CD4-positive, alpha-beta memory T cell (primary cell): ENCODE results near the gene CYB5A. TPM values are rescaled to one million over a fixed set of nuclear protein-coding genes. Genes with fewer than 3 reads are reported as not detected.

Experiments used
- CTCF ChIA-PET: fragments of 350-600 bp; sonication (Branson Sonifier 250); formaldehyde crosslinking; loops from one replicate; lab custom pipeline; 2021; ENCODE audit warnings: inconsistent platforms; ENCODE audit not compliant: partially characterized antibody; lab: Charles Lee
- POLR2A ChIA-PET: fragments of 350-600 bp; sonication (Branson Sonifier 250); formaldehyde crosslinking; loops from one replicate; lab custom pipeline; 2021; ENCODE audit not compliant: partially characterized antibody; lab: Charles Lee
- DNase-seq, 5 donors: peaks; one replicate each; pipeline versions ENCODE4 v3.0.0 to v3.0.0-alpha.2; 2020 to 2022; ENCODE audit warnings: mixed read lengths in 1 of 5
- H3K27ac ChIP-seq: one replicate; pipeline ENCODE4 v1.7.0; 2013; ENCODE audit warnings: low read depth, low read length
- H3K27me3 ChIP-seq: 2 replicates; pipeline ENCODE4 v1.7.0; 2013; ENCODE audit warnings: mild to moderate bottlenecking, low read length, moderate library complexity; ENCODE audit not compliant: insufficient read depth
- H3K36me3 ChIP-seq: 2 replicates; pipeline ENCODE4 v1.7.0; 2013; ENCODE audit warnings: mild to moderate bottlenecking, low read length, moderate library complexity; ENCODE audit not compliant: insufficient read depth
- H3K4me1 ChIP-seq: 2 replicates; pipeline ENCODE4 v1.7.0; 2013; ENCODE audit warnings: mild to moderate bottlenecking, low read length, moderate library complexity; ENCODE audit not compliant: insufficient read depth
- H3K4me3 ChIP-seq, 2 donors: one replicate each; pipeline ENCODE4 v1.7.0; 2013; ENCODE audit warnings: low read length in 2 of 2, mild to moderate bottlenecking in 1 of 2
- H3K9me3 ChIP-seq, 2 donors: one replicate each; pipeline ENCODE4 v1.7.0; 2013; ENCODE audit warnings: low read length in 2 of 2, control low read depth in 1 of 2; ENCODE audit not compliant: control insufficient read depth in 1 of 2
- H3K27ac Mint-ChIP-seq, 7 donors: one replicate each; pipeline ENCODE4 v1.8.0; 2020 to 2021; ENCODE audit warnings: mixed read lengths in 7 of 7, mild to moderate bottlenecking in 6 of 7, inconsistent platforms in 3 of 7, moderate library complexity in 3 of 7
- H3K27me3 Mint-ChIP-seq, 2 donors: one replicate each; pipeline ENCODE4 v1.8.0; 2020 to 2021; ENCODE audit warnings: mixed read lengths in 2 of 2
- H3K36me3 Mint-ChIP-seq, 2 donors: one replicate each; pipeline ENCODE4 v1.8.0; 2020 to 2021; ENCODE audit warnings: mixed read lengths in 2 of 2, inconsistent platforms in 1 of 2, mild to moderate bottlenecking in 1 of 2
- H3K4me1 Mint-ChIP-seq, 4 donors: one replicate each; pipeline ENCODE4 v1.8.0; 2020 to 2021; ENCODE audit warnings: mixed read lengths in 4 of 4, mild to moderate bottlenecking in 1 of 4
- H3K4me3 Mint-ChIP-seq, 8 donors: one replicate each; pipeline ENCODE4 v1.8.0; 2020 to 2021; ENCODE audit warnings: mixed read lengths in 8 of 8, mild to moderate bottlenecking in 7 of 8, moderate library complexity in 6 of 8, inconsistent platforms in 3 of 8
- H3K9me3 Mint-ChIP-seq, 8 donors: one replicate each; pipeline ENCODE4 v1.8.0; 2020 to 2021; ENCODE audit warnings: mixed read lengths in 8 of 8, mild to moderate bottlenecking in 5 of 8, inconsistent platforms in 3 of 8, moderate library complexity in 1 of 8
- intact Hi-C: fragments of 100-400 bp; cut with micrococcal nuclease; formaldehyde crosslinking; loops from one replicate; pipeline ENCODE4 v1.15.1; 2023
- polyA plus RNA-seq, 2 donors: library from polyadenylated mRNA; unstranded; fragments of 300-500 nt; fragmentation: Illumina TruSeq; gene quantifications; one replicate each; pipeline ENCODE4 v1.2.3, GENCODE V29; 2021
- total RNA-seq, 2 experiments: library from RNA; stranded (reverse); gene quantifications; one replicate each; pipeline ENCODE4 v1.2.3, GENCODE V29; 2021

Gene CYB5A
- total and polyA plus RNA-seq, 4 experiments from 2014 or later = 22.8 to 86.7 (median 44.0) TPM

GRCh38 chr18:74314759-74315463, 23.1 kb upstream of the CYB5A start:
- no peaks in the 10 kb centered on the region for H3K27me3 ChIP-seq
- CTCF ChIA-PET = no interaction called here
- POLR2A ChIA-PET = no interaction called here
- no peak for DNase-seq
- no peaks in the 10 kb centered on the region for H3K9me3 ChIP-seq
- no peak overlapping the region for H3K27ac Mint-ChIP-seq
- H3K9me3 Mint-ChIP-seq = peaks cover 0 to 1% (median 0%) of the 10 kb centered on the region in 8 donors
- no peak overlapping the region for H3K27ac ChIP-seq
- peaks cover 0 to 3% (median under 1%) of the 10 kb centered on the region in 4 donors for H3K4me1 Mint-ChIP-seq
- H3K27me3 Mint-ChIP-seq = peaks cover 15 to 16% of the 10 kb centered on the region in 2 donors
- H3K36me3 Mint-ChIP-seq = no peaks in the 10 kb centered on the region
- H3K36me3 ChIP-seq = no peaks in the 10 kb centered on the region
- H3K4me3 Mint-ChIP-seq = peak overlapping the region in 1 of 8 donors; percentile 52
- H3K4me1 ChIP-seq = no peaks in the 10 kb centered on the region
- H3K4me3 ChIP-seq = no peak overlapping the region
- intact Hi-C loops = no loop called here

- intact Hi-C loops = loop anchor here (1.0 kb wide), 2 partner anchors 182 to 241 kb away; no protein-coding TSS in a partner anchor
Measured at GRCh38 chr18:74311000-74311399, 19.2 kb upstream of the CYB5A start.

GRCh38 chr18:74310411-74310810, 18.6 kb upstream of the CYB5A start:
- Mint-ChIP-seq H3K4me3 (no peak overlapping the region), H3K36me3 (no peaks in the 10 kb centered on the region), H3K4me1 (peaks cover 0 to 3% (median under 1%) of the 10 kb centered on the region in 4 donors), H3K9me3 (peaks cover 0 to 1% (median 0%) of the 10 kb centered on the region in 8 donors), H3K27me3 (peaks cover 21 to 30% of the 10 kb centered on the region in 2 donors), H3K27ac (no peak overlapping the region)
- Histone ChIP-seq H3K27me3 (no peaks in the 10 kb centered on the region), H3K4me1 (no peaks in the 10 kb centered on the region), H3K36me3 (no peaks in the 10 kb centered on the region), H3K27ac (no peak overlapping the region), H3K9me3 (no peaks in the 10 kb centered on the region), H3K4me3 (no peak overlapping the region)
- intact Hi-C loops = loop anchor here (1.0 kb wide), 2 partner anchors 183 to 242 kb away; no protein-coding TSS in a partner anchor
- ChIA-PET CTCF (interaction anchor here (0.7 to 3.7 kb wide), 6 partner anchors 10 to 241 kb away, joined by 3 to 28 read pairs (median 6); partner anchors contain the start of gene CNDP2), POLR2A (interaction anchor here (1.9 kb wide), 1 partner anchor 183 kb away, joined by 7 read pairs; no protein-coding TSS in a partner anchor)
- DNase-seq = peak in 3 of 5 donors; percentile 6 to 18 (median 12)

More at GRCh38 chr18:74311000-74311399, 19.2 kb upstream of the CYB5A start:
- H3K27me3 ChIP-seq = no peaks in the 10 kb centered on the region
- Mint-ChIP-seq H3K4me3 (no peak overlapping the region), H3K27me3 (peaks cover 23 to 30% of the 10 kb centered on the region in 2 donors), H3K4me1 (peaks cover 0 to 3% (median under 1%) of the 10 kb centered on the region in 4 donors), H3K9me3 (peaks cover 0 to 1% (median 0%) of the 10 kb centered on the region in 8 donors), H3K27ac (no peak overlapping the region), H3K36me3 (no peaks in the 10 kb centered on the region)
- DNase-seq = no peak
- ChIA-PET CTCF (interaction anchor here (1.2 to 3.7 kb wide), 4 partner anchors 10 to 241 kb away, joined by 3 to 28 read pairs (median 12); no protein-coding TSS in a partner anchor), POLR2A (interaction anchor here (1.9 kb wide), 1 partner anchor 183 kb away, joined by 7 read pairs; no protein-coding TSS in a partner anchor)
- no peak overlapping the region for H3K4me3 ChIP-seq
- no peak overlapping the region for H3K27ac ChIP-seq
- H3K4me1 ChIP-seq = no peaks in the 10 kb centered on the region
- no peaks in the 10 kb centered on the region for H3K9me3 ChIP-seq
- H3K36me3 ChIP-seq = no peaks in the 10 kb centered on the region

GRCh38 chr18:74303936-74304335, 12.2 kb upstream of the CYB5A start:
- H3K27me3 Mint-ChIP-seq = peaks cover 17 to 26% of the 10 kb centered on the region in 2 donors
- H3K9me3 ChIP-seq = no peaks in the 10 kb centered on the region
- CTCF ChIA-PET = no interaction called here
- no peak for DNase-seq
- no peaks in the 10 kb centered on the region for H3K36me3 Mint-ChIP-seq
- POLR2A ChIA-PET = no interaction called here
- H3K36me3 ChIP-seq = no peaks in the 10 kb centered on the region
- H3K9me3 Mint-ChIP-seq = no peaks in the 10 kb centered on the region
- no peaks in the 10 kb centered on the region for H3K27me3 ChIP-seq
- H3K4me1 ChIP-seq = no peaks in the 10 kb centered on the region
- intact Hi-C loops = no loop called here
- H3K27ac ChIP-seq = no peak overlapping the region
- no peak overlapping the region for H3K4me3 ChIP-seq
- no peak overlapping the region for H3K27ac Mint-ChIP-seq
- no peaks in the 10 kb centered on the region for H3K4me1 Mint-ChIP-seq
- H3K4me3 Mint-ChIP-seq = no peak overlapping the region

GRCh38 chr18:74303306-74303705, 11.5 kb upstream of the CYB5A start:
- H3K27ac ChIP-seq = no peak overlapping the region
- H3K4me3 ChIP-seq = no peak overlapping the region
- no peaks in the 10 kb centered on the region for H3K36me3 ChIP-seq
- ChIA-PET CTCF (no interaction called here), POLR2A (no interaction called here)
- Mint-ChIP-seq H3K4me3 (no peak overlapping the region), H3K36me3 (no peaks in the 10 kb centered on the region), H3K27me3 (peaks cover 20 to 32% of the 10 kb centered on the region in 2 donors), H3K9me3 (peaks cover 0 to 2% (median 0%) of the 10 kb centered on the region in 8 donors), H3K4me1 (no peaks in the 10 kb centered on the region), H3K27ac (no peak overlapping the region)
- H3K4me1 ChIP-seq = no peaks in the 10 kb centered on the region
- intact Hi-C loops = no loop called here
- H3K9me3 ChIP-seq = no peaks in the 10 kb centered on the region
- DNase-seq = no peak
- no peaks in the 10 kb centered on the region for H3K27me3 ChIP-seq

- Mint-ChIP-seq H3K4me3 (no peak overlapping the region), H3K27me3 (peaks cover 11 to 20% of the 10 kb centered on the region in 2 donors), H3K9me3 (peaks cover 0 to 2% (median 0%) of the 10 kb centered on the region in 8 donors), H3K27ac (no peak overlapping the region), H3K4me1 (no peaks in the 10 kb centered on the region), H3K36me3 (no peaks in the 10 kb centered on the region)
- CTCF ChIA-PET = interaction anchor here (0.5 to 2.3 kb wide), 3 partner anchors 10 to 194 kb away, joined by 3 to 7 read pairs (median 3); no protein-coding TSS in a partner anchor
- no peaks in the 10 kb centered on the region for H3K36me3 ChIP-seq
- intact Hi-C loops = no loop called here
- H3K4me3 ChIP-seq = no peak overlapping the region
- no peaks in the 10 kb centered on the region for H3K9me3 ChIP-seq
- no peak overlapping the region for H3K27ac ChIP-seq
- POLR2A ChIA-PET = no interaction called here
- H3K27me3 ChIP-seq = no peaks in the 10 kb centered on the region
- H3K4me1 ChIP-seq = no peaks in the 10 kb centered on the region
- no peak for DNase-seq
Measured at GRCh38 chr18:74299746-74300145, 8.0 kb upstream of the CYB5A start.

GRCh38 chr18:74299162-74299561, 7.4 kb upstream of the CYB5A start:
- H3K27ac Mint-ChIP-seq = no peak overlapping the region
- no peaks in the 10 kb centered on the region for H3K4me1 ChIP-seq
- H3K4me3 Mint-ChIP-seq = no peak overlapping the region
- H3K4me1 Mint-ChIP-seq = no peaks in the 10 kb centered on the region
- peaks cover 9 to 15% of the 10 kb centered on the region in 2 donors for H3K27me3 Mint-ChIP-seq
- no peaks in the 10 kb centered on the region for H3K27me3 ChIP-seq
- H3K36me3 ChIP-seq = no peaks in the 10 kb centered on the region
- H3K9me3 Mint-ChIP-seq = peaks cover 0 to 2% (median 0%) of the 10 kb centered on the region in 8 donors
- H3K36me3 Mint-ChIP-seq = no peaks in the 10 kb centered on the region
- no peak overlapping the region for H3K27ac ChIP-seq
- ChIA-PET CTCF (no interaction called here), POLR2A (no interaction called here)
- no peak for DNase-seq
- H3K4me3 ChIP-seq = no peak overlapping the region
- intact Hi-C loops = no loop called here
- no peaks in the 10 kb centered on the region for H3K9me3 ChIP-seq
